CD4-positive, alpha-beta T cell treated with Interleukin-17A for 1 hour (primary cell): ENCODE data around the gene DNAJC13.
"Not testable (repeated sequence)": the region's sequence is repeated elsewhere in the genome, so short reads cannot be mapped to it uniquely, and the experiment has no call there.

Experiments used
- DNase-seq: peaks from one replicate; pipeline ENCODE4 v3.0.0-alpha.2; 2020

The DNAJC13 gene

GRCh38 chr3:132416807-132417694 is at the start of gene DNAJC13:
DNAJC13 (plus strand) TSS chr3:132417502; CDS start chr3:132434551, 17,049 bp downstream.
- DNase-seq: peak; percentile 94

- no peak for DNase-seq
Observed at GRCh38 chr3:132368515-132368914, 48.8 kb upstream of the DNAJC13 start.

GRCh38 chr3:132368962-132369361 is 48.3 kb upstream of the DNAJC13 start:
- no peak for DNase-seq

GRCh38 chr3:132376945-132377354 is 40.4 kb upstream of the DNAJC13 start:
- not testable (repeated sequence) for DNase-seq

- no peak for DNase-seq
Observed at GRCh38 chr3:132378048-132378762, 39.1 kb upstream of the DNAJC13 start.

- no peak for DNase-seq
Observed at GRCh38 chr3:132378846-132379245, 38.5 kb upstream of the DNAJC13 start.

- DNase-seq: no peak
Observed at GRCh38 chr3:132380920-132381319, 36.4 kb upstream of the DNAJC13 start.

GRCh38 chr3:132381348-132381944 is 35.9 kb upstream of the DNAJC13 start:
- no peak for DNase-seq

GRCh38 chr3:132382267-132382666 is 35.0 kb upstream of the DNAJC13 start:
- no peak for DNase-seq

GRCh38 chr3:132382688-132383194 is 34.6 kb upstream of the DNAJC13 start:
- no peak for DNase-seq

- no peak for DNase-seq
Observed at GRCh38 chr3:132386259-132386658, 31.0 kb upstream of the DNAJC13 start.

GRCh38 chr3:132392675-132393074 is 24.6 kb upstream of the DNAJC13 start:
- DNase-seq: not testable (repeated sequence)

- no peak for DNase-seq
Observed at GRCh38 chr3:132394320-132394719, 23.0 kb upstream of the DNAJC13 start.

GRCh38 chr3:132395126-132395525 is 22.2 kb upstream of the DNAJC13 start:
- no peak for DNase-seq

- DNase-seq: no peak
Observed at GRCh38 chr3:132396255-132396654, 21.0 kb upstream of the DNAJC13 start.

GRCh38 chr3:132396776-132397175 is 20.5 kb upstream of the DNAJC13 start:
- DNase-seq: not testable (repeated sequence)

GRCh38 chr3:132399054-132399929 is 18.0 kb upstream of the DNAJC13 start:
- peak; percentile 41 for DNase-seq

GRCh38 chr3:132401255-132401654 is 16.0 kb upstream of the DNAJC13 start:
- no peak for DNase-seq

GRCh38 chr3:132404276-132404675 is 13.0 kb upstream of the DNAJC13 start:
- DNase-seq: no peak

GRCh38 chr3:132405188-132405587 is 12.1 kb upstream of the DNAJC13 start:
- DNase-seq: no peak

GRCh38 chr3:132405609-132406299 is 11.5 kb upstream of the DNAJC13 start:
- no peak for DNase-seq

- no peak for DNase-seq
Observed at GRCh38 chr3:132406587-132406986, 10.7 kb upstream of the DNAJC13 start.
